Measurements from ENCODE around the gene TRIM69. TPM values are rescaled to one million over a fixed set of nuclear protein-coding genes. Genes with fewer than 3 reads are reported as not detected.

Gene TRIM69
- polyA plus RNA-seq, 1 donor from 2014 or later = 38.3 TPM

GRCh38 chr15:44716983-44717602, 19.2 kb upstream of the TRIM69 start:
- Histone ChIP-seq H3K9me3 (ENCODE audit: low read length) (no peaks in the 10 kb centered on the region), H3K79me2 (replicated peaks; ENCODE audit: insufficient read depth, low read length) (no peaks in the 10 kb centered on the region), H2AFZ (ENCODE audit: low read depth, low read length) (no peak overlapping the region), H3K27ac (ENCODE audit: low read length) (no peak overlapping the region), H3F3A (ENCODE audit: insufficient read depth, low read length, poor library complexity, severe bottlenecking) (no peaks in the 10 kb centered on the region), H3K4me2 (ENCODE audit: low read length) (no peak overlapping the region), H3K36me3 (ENCODE audit: insufficient read depth, low read length) (no peaks in the 10 kb centered on the region), H3K9ac (ENCODE audit: low read length) (no peak overlapping the region), H3K27me3 (ENCODE audit: insufficient read depth, low read depth, low read length) (peaks cover 3% of the 10 kb centered on the region), H4K20me1 (ENCODE audit: insufficient read depth) (no peaks in the 10 kb centered on the region), H3K9me2 (ENCODE audit: insufficient read depth, low read length) (no peaks in the 10 kb centered on the region), H3K4me3 (ENCODE audit: low read length) (no peak overlapping the region)
- TF ChIP-seq POLR2AphosphoS5 (IDR thresholded peaks at IDR 0.05) (no peak), REST (IDR thresholded peaks at IDR 0.05; ENCODE audit: borderline replicate concordance) (no peak)

- Histone ChIP-seq H3K4me3 (ENCODE audit: low read length) (no peak overlapping the region), H2AFZ (ENCODE audit: low read depth, low read length) (no peak overlapping the region), H3K9ac (ENCODE audit: low read length) (no peak overlapping the region), H4K20me1 (ENCODE audit: insufficient read depth) (no peaks in the 10 kb centered on the region), H3K27me3 (ENCODE audit: insufficient read depth, low read depth, low read length) (no peaks in the 10 kb centered on the region), H3K4me2 (ENCODE audit: low read length) (no peak overlapping the region), H3K9me2 (ENCODE audit: insufficient read depth, low read length) (no peaks in the 10 kb centered on the region), H3F3A (ENCODE audit: insufficient read depth, low read length, poor library complexity, severe bottlenecking) (no peaks in the 10 kb centered on the region), H3K36me3 (ENCODE audit: insufficient read depth, low read length) (no peaks in the 10 kb centered on the region), H3K27ac (ENCODE audit: low read length) (no peak overlapping the region), H3K9me3 (ENCODE audit: low read length) (no peaks in the 10 kb centered on the region), H3K79me2 (replicated peaks; ENCODE audit: insufficient read depth, low read length) (no peaks in the 10 kb centered on the region)
- TF ChIP-seq TAF1 (IDR thresholded peaks at IDR 0.05; ENCODE audit: low read depth) (no peak), RAD21 (conservative IDR thresholded peaks at IDR 0.05) (no peak), EP300 (conservative IDR thresholded peaks at IDR 0.05; ENCODE audit: poor library complexity, severe bottlenecking) (no peak), EZH2 (IDR thresholded peaks at IDR 0.05; ENCODE audit: borderline replicate concordance, insufficient read depth, low read length, poor library complexity, severe bottlenecking) (no peak), MXI1 (conservative IDR thresholded peaks at IDR 0.05; ENCODE audit: poor library complexity, severe bottlenecking) (no peak), SMC3 (conservative IDR thresholded peaks at IDR 0.05; ENCODE audit: poor library complexity) (no peak), REST (IDR thresholded peaks at IDR 0.05; ENCODE audit: borderline replicate concordance) (no peak), POLR2AphosphoS5 (IDR thresholded peaks at IDR 0.05) (no peak)
- TF ChIP-seq, protein P1, sequence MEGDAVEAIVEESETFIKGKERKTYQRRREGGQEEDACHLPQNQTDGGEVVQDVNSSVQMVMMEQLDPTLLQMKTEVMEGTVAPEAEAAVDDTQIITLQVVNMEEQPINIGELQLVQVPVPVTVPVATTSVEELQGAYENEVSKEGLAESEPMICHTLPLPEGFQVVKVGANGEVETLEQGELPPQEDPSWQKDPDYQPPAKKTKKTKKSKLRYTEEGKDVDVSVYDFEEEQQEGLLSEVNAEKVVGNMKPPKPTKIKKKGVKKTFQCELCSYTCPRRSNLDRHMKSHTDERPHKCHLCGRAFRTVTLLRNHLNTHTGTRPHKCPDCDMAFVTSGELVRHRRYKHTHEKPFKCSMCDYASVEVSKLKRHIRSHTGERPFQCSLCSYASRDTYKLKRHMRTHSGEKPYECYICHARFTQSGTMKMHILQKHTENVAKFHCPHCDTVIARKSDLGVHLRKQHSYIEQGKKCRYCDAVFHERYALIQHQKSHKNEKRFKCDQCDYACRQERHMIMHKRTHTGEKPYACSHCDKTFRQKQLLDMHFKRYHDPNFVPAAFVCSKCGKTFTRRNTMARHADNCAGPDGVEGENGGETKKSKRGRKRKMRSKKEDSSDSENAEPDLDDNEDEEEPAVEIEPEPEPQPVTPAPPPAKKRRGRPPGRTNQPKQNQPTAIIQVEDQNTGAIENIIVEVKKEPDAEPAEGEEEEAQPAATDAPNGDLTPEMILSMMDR (IDR thresholded peaks at IDR 0.05; ENCODE audit: poor library complexity, severe bottlenecking) = no peak
Measured at GRCh38 chr15:44718180-44718926, 18.0 kb upstream of the TRIM69 start.
